B cell (primary cell): ENCODE data around the gene SPPL2A. TPM values are rescaled to one million over a fixed set of nuclear protein-coding genes. Genes with fewer than 3 reads are reported as not detected.

ENCODE experiments used
- ATAC-seq: fragments of 200-7000 bp; cut with Tn5 transposase; one replicate; pipeline ENCODE4 v1.10.0; 2021; ENCODE audit warnings: low read depth, mild to moderate bottlenecking, moderate number of reproducible peaks, moderate library complexity
- CTCF ChIA-PET: fragments of 350-600 bp; sonication (Branson Sonifier 250); formaldehyde crosslinking; loops from one replicate; lab custom pipeline; 2021; ENCODE audit warnings: antibody characterized with exemption, inconsistent platforms; lab: Charles Lee
- POLR2A ChIA-PET: fragments of 350-600 bp; sonication (Branson Sonifier 250); formaldehyde crosslinking; loops from one replicate; lab custom pipeline; 2021; ENCODE audit warnings: antibody characterized with exemption; lab: Charles Lee
- DNase-seq: peaks from one replicate; pipeline ENCODE4 v3.0.0; 2013
- H2AFZ ChIP-seq: 2 replicates; pipeline ENCODE4 v1.6.1; 2012; ENCODE audit warnings: mild to moderate bottlenecking, low read depth, low read length; ENCODE audit not compliant: insufficient read depth, poor library complexity, severe bottlenecking
- H3K27ac ChIP-seq, 2 donors: 1 replicate in 1 of 2; 2 replicates in 1 of 2; pipeline ENCODE4 v1.5.1; 2012 to 2013; ENCODE audit warnings: low read length in 2 of 2, mild to moderate bottlenecking in 2 of 2, moderate library complexity in 1 of 2
- H3K27me3 ChIP-seq, 4 experiments: fragments of 200-600 bp in 1 of 4; sonication (generic) in 1 of 4; replicated peaks in 1 of 4; 1 replicate in 2 of 4; 2 replicates in 2 of 4; pipeline versions ENCODE4 v1.6.1 to v1.7.0; 2013 to 2016; ENCODE audit warnings: low read length in 3 of 4, mild to moderate bottlenecking in 2 of 4, mixed read lengths in 1 of 4, moderate library complexity in 1 of 4; ENCODE audit not compliant: insufficient read depth in 4 of 4, control insufficient read depth in 3 of 4; ENCODE audit errors: control extremely low read depth in 1 of 4
- H3K36me3 ChIP-seq, 2 experiments: replicated peaks in 1 of 2; 1 replicate in 1 of 2; 2 replicates in 1 of 2; pipeline versions ENCODE4 v1.6.1 to v1.7.1; 2013; ENCODE audit warnings: low read length in 1 of 2; ENCODE audit not compliant: insufficient read depth in 2 of 2, control insufficient read depth in 1 of 2; ENCODE audit errors: control extremely low read depth in 1 of 2, extremely low read depth in 1 of 2
- H3K4me1 ChIP-seq, 2 donors: fragments of 200-600 bp in 1 of 2; sonication (generic) in 1 of 2; 1 replicate in 1 of 2; 2 replicates in 1 of 2; pipeline versions ENCODE4 v1.5.1 to v1.6.1; 2013 to 2017; ENCODE audit warnings: low read length in 2 of 2; ENCODE audit not compliant: control insufficient read depth in 2 of 2, insufficient read depth in 2 of 2
- H3K4me2 ChIP-seq: replicated peaks from 2 replicates; pipeline ENCODE3; 2012; ENCODE audit warnings: mild to moderate bottlenecking, low read depth, low read length; ENCODE audit not compliant: poor library complexity, severe bottlenecking
- H3K4me3 ChIP-seq, 5 experiments: fragments of 200-600 bp in 1 of 5; sonication (generic) in 1 of 5; 1 replicate in 3 of 5; 2 replicates in 2 of 5; pipeline versions ENCODE4 v1.5.1 to v1.7.0; 2011 to 2016; ENCODE audit warnings: low read length in 4 of 5, mild to moderate bottlenecking in 4 of 5, low read depth in 2 of 5, control low read depth in 1 of 5, moderate library complexity in 1 of 5; ENCODE audit not compliant: insufficient read depth in 1 of 5; ENCODE audit errors: control extremely low read depth in 1 of 5, extremely low read depth in 1 of 5
- H3K79me2 ChIP-seq: fragments of 200-600 bp; sonication (generic); one replicate; pipeline ENCODE4 v1.6.0; 2016; ENCODE audit warnings: low read length; ENCODE audit not compliant: control insufficient read depth, insufficient read depth
- H3K9ac ChIP-seq: fragments of 200-600 bp; sonication (generic); 2 replicates; pipeline ENCODE4 v1.6.1; 2017; ENCODE audit warnings: mild to moderate bottlenecking, low read length, moderate library complexity
- H3K9me3 ChIP-seq, 3 donors: one replicate each; pipeline versions ENCODE4 v1.6.1 to v1.7.1; 2013; ENCODE audit warnings: low read length in 2 of 3; ENCODE audit not compliant: control insufficient read depth in 2 of 3, insufficient read depth in 1 of 3; ENCODE audit errors: control extremely low read depth in 1 of 3
- H4K20me1 ChIP-seq: 2 replicates; pipeline ENCODE4 v1.6.0; 2012; ENCODE audit warnings: mild to moderate bottlenecking, low read length; ENCODE audit not compliant: insufficient read depth, control insufficient read depth, poor library complexity, severe bottlenecking
- H3K27ac Mint-ChIP-seq: one replicate; pipeline ENCODE4 v1.8.0; 2021; ENCODE audit warnings: mixed read lengths
- H3K27me3 Mint-ChIP-seq: one replicate; pipeline ENCODE4 v1.8.0; 2021; ENCODE audit warnings: mixed read lengths
- H3K4me1 Mint-ChIP-seq: one replicate; pipeline ENCODE4 v1.8.0; 2021; ENCODE audit warnings: mixed read lengths
- H3K4me3 Mint-ChIP-seq: one replicate; pipeline ENCODE4 v1.8.0; 2021; ENCODE audit warnings: mixed read lengths
- H3K9me3 Mint-ChIP-seq: one replicate; pipeline ENCODE4 v1.8.0; 2022; ENCODE audit warnings: mixed read lengths; ENCODE audit not compliant: insufficient read depth
- CTCF ChIP-seq: fragments of 200-600 bp; IDR thresholded peaks from one replicate; pipeline ENCODE4 v1.8.0; 2022; ENCODE audit warnings: antibody characterized with exemption, mild to moderate bottlenecking
- EZH2 ChIP-seq: IDR thresholded peaks from 2 replicates; pipeline ENCODE4 v1.6.1; 2012; ENCODE audit warnings: borderline replicate concordance, low read depth, mild to moderate bottlenecking, moderate library complexity, low read length; ENCODE audit not compliant: insufficient read depth, poor library complexity, severe bottlenecking
- WGBS: methylation state at CpG from one replicate; pipeline ENCODE4 v1.1.5; 2013; ENCODE audit warnings: missing lambda C conversion rate; ENCODE audit not compliant: insufficient coverage; 5-methylcytosine and 5-hydroxymethylcytosine counted together
- intact Hi-C: fragments of 100-400 bp; cut with micrococcal nuclease; formaldehyde crosslinking; loops from one replicate; pipeline ENCODE4 v1.10.0; 2022
- polyA plus RNA-seq: library from polyadenylated mRNA; depleted of rRNA; stranded (reverse); fragments of >200 nt; gene quantifications from 2 replicates; pipeline ENCODE4 v1.2.3, GENCODE V29; 2012
- total RNA-seq, 2 donors: library from RNA; stranded (reverse); fragments of 120-200 nt in 1 of 2; gene quantifications; 1 replicate in 1 of 2; 2 replicates in 1 of 2; pipeline versions ENCODE4 v1.2.3 to v1.2.4, GENCODE V29; 2013 to 2022

Gene SPPL2A
- total and polyA plus RNA-seq, 2 donors (not counting 1 experiment from before 2014, with no cell fraction given), result 34.6 to 78.3 TPM

GRCh38 chr15:50718700-50719125, 46.8 kb downstream of the SPPL2A start:
- Mint-ChIP-seq H3K27ac (no peak overlapping the region), H3K27me3 (no peaks in the 10 kb centered on the region), H3K4me1 (no peaks in the 10 kb centered on the region), H3K9me3 (no peaks in the 10 kb centered on the region), H3K4me3 (no peak overlapping the region)
- no peaks in the 10 kb centered on the region for H3K4me1 ChIP-seq
- ATAC-seq (no peak), DNase-seq (no peak)
- no peak for TF ChIP-seq CTCF
- TF ChIP-seq EZH2, result no peak
- no peak overlapping the region for H3K27ac ChIP-seq
- no peaks in the 10 kb centered on the region for H4K20me1 ChIP-seq
- H2AFZ ChIP-seq, result no peak overlapping the region
- H3K4me2 ChIP-seq, result no peak overlapping the region
- no peaks in the 10 kb centered on the region for H3K79me2 ChIP-seq
- WGBS, result no CpG with 5 or more reads among the region's 1 CpG
- POLR2A ChIA-PET, result no interaction called here
- CTCF ChIA-PET, result no interaction called here
- no peak overlapping the region for H3K4me3 ChIP-seq
- H3K36me3 ChIP-seq, result peaks cover 12 to 41% of the 10 kb centered on the region in 2 experiments
- no peak overlapping the region for H3K9ac ChIP-seq
- H3K9me3 ChIP-seq, result no peaks in the 10 kb centered on the region
- H3K27me3 ChIP-seq, result no peaks in the 10 kb centered on the region
- intact Hi-C loops, result no loop called here

GRCh38 chr15:50712018-50712417, 53.5 kb downstream of the SPPL2A start:
- Histone ChIP-seq H3K9me3 (no peaks in the 10 kb centered on the region), H3K9ac (no peak overlapping the region), H3K36me3 (peaks cover 10 to 23% of the 10 kb centered on the region in 2 experiments), H3K27me3 (no peaks in the 10 kb centered on the region), H3K4me1 (no peaks in the 10 kb centered on the region), H2AFZ (no peak overlapping the region), H3K27ac (no peak overlapping the region), H3K4me2 (no peak overlapping the region), H3K79me2 (no peaks in the 10 kb centered on the region), H4K20me1 (no peaks in the 10 kb centered on the region), H3K4me3 (no peak overlapping the region)
- no peak for TF ChIP-seq EZH2
- no peak for TF ChIP-seq CTCF
- Mint-ChIP-seq H3K9me3 (no peaks in the 10 kb centered on the region), H3K27me3 (no peaks in the 10 kb centered on the region), H3K4me3 (no peak overlapping the region), H3K4me1 (no peaks in the 10 kb centered on the region), H3K27ac (no peak overlapping the region)
- intact Hi-C loops, result no loop called here
- WGBS, result 100% methylated on average over 1 of the region's 3 CpGs
- DNase-seq (no peak), ATAC-seq (no peak)
- CTCF ChIA-PET, result interaction anchor here (0.6 kb wide), 1 partner anchor 202 kb away, joined by 3 read pairs; no protein-coding TSS in a partner anchor
- POLR2A ChIA-PET, result no interaction called here
